ENCODE measurements around the gene AP2A1. TPM values are rescaled to one million over a fixed set of nuclear protein-coding genes. Genes with fewer than 3 reads are reported as not detected.

AP2A1 gene
- total and polyA plus RNA-seq, 2 experiments from 2014 or later: 64.9 to 124 TPM

DNA sequence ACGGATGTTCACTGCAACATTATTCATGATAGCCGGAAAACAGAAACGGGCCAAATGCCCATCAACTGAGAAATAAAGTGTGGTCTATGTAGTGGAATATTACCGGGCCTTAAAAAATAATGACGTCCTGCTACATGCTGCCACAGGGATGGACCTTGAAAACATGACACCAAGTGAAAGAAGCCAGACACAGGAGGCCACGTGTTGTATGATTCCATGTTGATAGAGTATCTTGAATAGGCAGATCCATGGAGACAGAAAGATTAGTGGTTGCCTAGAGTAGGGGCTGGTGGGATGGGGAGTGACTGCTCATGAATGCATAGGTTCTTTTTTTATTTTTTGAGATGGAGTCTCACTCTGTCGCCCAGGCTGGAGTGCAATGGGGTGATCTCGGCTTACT is 3.7 kb downstream of the AP2A1 start:
- Histone ChIP-seq H3K9ac (no peak overlapping the region), H4K20me1 (ENCODE audit: insufficient read depth) (no peaks in the 10 kb centered on the region; the same call in 1 of the 2 replicates), H3K4me2 (ENCODE audit: unreplicated experiment) (no peak overlapping the region), H2AFZ (no peak overlapping the region), H3K4me1 (ENCODE audit: insufficient read depth) (peaks cover 18% of the 10 kb centered on the region), H3K79me2 (ENCODE audit: insufficient read depth) (peaks cover 87% of the 10 kb centered on the region), H3K27me3 (replicated peaks; ENCODE audit: insufficient read depth) (no peaks in the 10 kb centered on the region), H3K4me3 (no peak overlapping the region), H3K9me3 (ENCODE audit: low read depth) (no peaks in the 10 kb centered on the region), H3K36me3 (ENCODE audit: low read depth) (no peaks in the 10 kb centered on the region), H3K27ac (no peak overlapping the region), H3F3A (ENCODE audit: insufficient read depth) (peaks cover 6% of the 10 kb centered on the region), H3K9me2 (ENCODE audit: insufficient read depth) (no peaks in the 10 kb centered on the region)
- TF ChIP-seq EZH2phosphoT487 (IDR thresholded peaks at IDR 0.05; ENCODE audit: insufficient read depth, low read depth) (no peak), EZH2 (IDR thresholded peaks at IDR 0.05; ENCODE audit: insufficient read depth, poor library complexity, severe bottlenecking) (no peak)
- 89 to 92% methylated on average over 8 of the region's 8 CpGs for WGBS, 2 experiments (ENCODE audit: low coverage in 1 of 2, low lambda C conversion rate in 2 of 2, missing lambda C conversion rate in 2 of 2)
- DNase-seq: no peak
- in situ Hi-C loops (cut with MboI): no loop called here

DNA sequence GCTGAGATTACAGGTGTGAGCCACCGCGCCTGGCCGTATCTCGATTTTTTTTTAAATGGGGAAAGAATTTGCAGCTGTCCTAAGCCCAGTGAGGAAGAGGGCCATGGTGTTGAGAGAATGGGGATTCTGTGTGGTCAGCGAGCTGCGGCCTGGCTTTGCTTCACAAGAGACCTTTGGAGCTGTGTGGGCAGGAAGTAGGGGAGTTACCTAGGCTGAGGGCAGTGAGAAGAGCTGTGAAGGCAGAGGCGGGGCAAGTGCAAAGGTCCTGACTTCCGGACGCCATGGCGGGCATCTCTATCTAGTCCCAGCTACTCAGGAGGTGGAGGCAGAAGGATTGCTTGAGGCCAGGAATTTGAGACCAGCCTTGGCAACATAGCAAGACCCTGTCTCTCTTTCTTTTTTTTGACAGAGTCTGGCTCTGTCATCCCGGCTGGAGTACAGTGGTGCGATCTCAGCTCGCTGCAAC is 4.9 kb downstream of the AP2A1 start:
- H3K9me2 ChIP-seq (ENCODE audit: insufficient read depth): no peaks in the 10 kb centered on the region
- H4K20me1 ChIP-seq (ENCODE audit: insufficient read depth): no peaks in the 10 kb centered on the region; the same call in 1 of the 2 replicates
- H3K27ac ChIP-seq: no peak overlapping the region
- WGBS, 2 experiments (ENCODE audit: low coverage in 1 of 2, low lambda C conversion rate in 2 of 2, missing lambda C conversion rate in 2 of 2): 90 to 92% methylated on average over 13 of the region's 13 CpGs
- H3K4me1 ChIP-seq (ENCODE audit: insufficient read depth): peaks cover 12% of the 10 kb centered on the region; the same call in 1 of the 2 replicates
- H3K4me2 ChIP-seq (ENCODE audit: unreplicated experiment): no peak overlapping the region
- H3K36me3 ChIP-seq (ENCODE audit: low read depth): no peaks in the 10 kb centered on the region
- in situ Hi-C loops (cut with MboI): no loop called here
- no peak overlapping the region for H2AFZ ChIP-seq
- H3K9me3 ChIP-seq (ENCODE audit: low read depth): no peaks in the 10 kb centered on the region
- H3K79me2 ChIP-seq (ENCODE audit: insufficient read depth): peaks cover 99% of the 10 kb centered on the region
- H3K9ac ChIP-seq: no peak overlapping the region
- H3K27me3 ChIP-seq (replicated peaks; ENCODE audit: insufficient read depth): no peaks in the 10 kb centered on the region
- no peaks in the 10 kb centered on the region for H3F3A ChIP-seq (ENCODE audit: insufficient read depth)
- TF ChIP-seq EZH2phosphoT487 (IDR thresholded peaks at IDR 0.05; ENCODE audit: insufficient read depth, low read depth) (no peak), EZH2 (IDR thresholded peaks at IDR 0.05; ENCODE audit: insufficient read depth, poor library complexity, severe bottlenecking) (no peak)
- no peak overlapping the region for H3K4me3 ChIP-seq
- no peak for DNase-seq

DNA sequence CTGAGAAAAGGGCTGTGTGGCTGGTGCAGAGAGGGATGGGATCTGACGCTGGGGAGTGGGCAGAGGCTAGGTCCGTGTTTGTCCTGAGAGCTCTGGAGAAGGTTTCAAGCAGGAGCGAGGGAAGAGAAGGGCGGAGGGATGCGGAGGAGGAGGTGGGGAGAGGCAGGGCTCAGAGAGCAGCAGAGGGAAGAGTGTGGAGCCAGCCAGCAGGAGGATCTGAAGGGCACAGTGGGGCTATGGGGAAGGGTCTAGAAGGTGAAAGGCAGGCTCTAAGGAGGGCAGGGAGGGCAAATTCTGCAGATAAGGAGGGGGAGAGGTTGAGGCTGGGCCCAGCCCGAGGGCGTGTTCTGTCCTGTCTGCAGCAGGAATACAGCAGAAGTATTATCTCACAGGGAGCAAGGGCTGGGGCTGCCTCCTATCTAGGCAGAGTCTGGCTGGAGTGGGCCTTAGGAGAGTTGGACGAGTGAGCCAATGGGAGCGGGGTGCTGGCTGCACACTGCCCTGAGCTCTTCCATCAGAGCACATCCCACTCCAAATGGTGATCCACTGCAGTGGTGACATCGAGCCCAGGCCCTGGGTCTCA is 6.1 kb downstream of the AP2A1 start:
- no peaks in the 10 kb centered on the region for H3K27me3 ChIP-seq (replicated peaks; ENCODE audit: insufficient read depth)
- TF ChIP-seq EZH2phosphoT487 (IDR thresholded peaks at IDR 0.05; ENCODE audit: insufficient read depth, low read depth): no peak
- TF ChIP-seq EZH2 (IDR thresholded peaks at IDR 0.05; ENCODE audit: insufficient read depth, poor library complexity, severe bottlenecking): no peak
- no peak overlapping the region for H3K4me2 ChIP-seq (ENCODE audit: unreplicated experiment)
- no peaks in the 10 kb centered on the region; the same call in 1 of the 2 replicates for H4K20me1 ChIP-seq (ENCODE audit: insufficient read depth)
- H3K9me3 ChIP-seq (ENCODE audit: low read depth): no peaks in the 10 kb centered on the region
- H3K9me2 ChIP-seq (ENCODE audit: insufficient read depth): no peaks in the 10 kb centered on the region
- no peaks in the 10 kb centered on the region for H3F3A ChIP-seq (ENCODE audit: insufficient read depth)
- H3K36me3 ChIP-seq (ENCODE audit: low read depth): no peaks in the 10 kb centered on the region
- peaks cover 11% of the 10 kb centered on the region; the same call in 1 of the 2 replicates for H3K4me1 ChIP-seq (ENCODE audit: insufficient read depth)
- 88 to 91% methylated on average over 10 of the region's 10 CpGs for WGBS, 2 experiments (ENCODE audit: low coverage in 1 of 2, low lambda C conversion rate in 2 of 2, missing lambda C conversion rate in 2 of 2)
- in situ Hi-C loops (cut with MboI): no loop called here
- DNase-seq: no peak
- peaks cover 100% of the 10 kb centered on the region for H3K79me2 ChIP-seq (ENCODE audit: insufficient read depth)
- H3K4me3 ChIP-seq: no peak overlapping the region
- H3K27ac ChIP-seq: no peak overlapping the region
- H2AFZ ChIP-seq: no peak overlapping the region
- no peak overlapping the region for H3K9ac ChIP-seq

DNA sequence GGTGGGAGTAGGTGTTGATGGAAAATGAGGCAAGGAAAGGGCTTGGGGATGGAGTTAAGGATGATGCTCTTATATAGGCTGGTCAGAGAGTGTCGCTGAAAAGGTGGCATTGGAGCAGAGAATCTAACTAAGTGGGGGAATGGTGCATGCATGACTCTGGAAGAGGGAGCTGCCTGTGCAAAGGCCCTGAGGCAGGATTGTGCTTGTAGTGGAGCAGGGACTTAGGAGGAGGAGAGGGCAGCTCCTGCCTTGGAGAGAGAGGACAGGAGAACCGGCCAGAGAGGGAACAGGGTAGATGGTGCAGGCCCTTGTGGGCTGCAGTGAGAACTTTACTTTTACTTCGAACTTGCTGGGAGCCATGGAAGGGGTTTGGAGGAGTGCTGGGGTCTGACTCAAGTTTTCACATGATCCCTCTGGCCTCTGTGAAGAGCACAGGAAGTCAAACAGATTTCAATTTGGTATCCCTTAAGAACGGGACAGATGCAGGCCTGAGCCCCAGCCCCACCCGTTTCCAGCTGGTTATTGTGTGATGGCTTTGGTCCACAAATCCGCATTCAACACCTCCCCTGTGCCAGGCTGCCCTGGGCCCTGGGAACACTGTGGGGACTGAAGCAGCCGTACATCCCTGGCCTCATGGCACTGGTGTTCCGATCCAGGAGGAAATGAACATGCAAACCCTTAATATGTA is 7.0 kb downstream of the AP2A1 start:
- in situ Hi-C loops (cut with MboI): no loop called here
- H3K9ac ChIP-seq: 0 out of 2 replicates have a peak overlapping the region, but pooled peaks have one; percentile 40
- H3K4me1 ChIP-seq (ENCODE audit: insufficient read depth): 0 out of 2 replicates have a peak, but pooled peaks cover 2% of the 10 kb centered on the region
- H3K79me2 ChIP-seq (ENCODE audit: insufficient read depth): peaks cover 100% of the 10 kb centered on the region
- no peak overlapping the region for H2AFZ ChIP-seq
- 0 out of 2 replicates have a peak overlapping the region, but pooled peaks have one; percentile 6 for H3K27ac ChIP-seq
- TF ChIP-seq EZH2phosphoT487 (IDR thresholded peaks at IDR 0.05; ENCODE audit: insufficient read depth, low read depth): no peak
- H3F3A ChIP-seq (ENCODE audit: insufficient read depth): no peaks in the 10 kb centered on the region
- no peaks in the 10 kb centered on the region; the same call in 1 of the 2 replicates for H4K20me1 ChIP-seq (ENCODE audit: insufficient read depth)
- 31 to 33% methylated on average over 8 of the region's 8 CpGs for WGBS, 2 experiments (ENCODE audit: low coverage in 1 of 2, low lambda C conversion rate in 2 of 2, missing lambda C conversion rate in 2 of 2)
- H3K4me2 ChIP-seq (ENCODE audit: unreplicated experiment): no peak overlapping the region
- H3K9me2 ChIP-seq (ENCODE audit: insufficient read depth): no peaks in the 10 kb centered on the region
- no peaks in the 10 kb centered on the region for H3K36me3 ChIP-seq (ENCODE audit: low read depth)
- DNase-seq: no peak
- no peak overlapping the region for H3K4me3 ChIP-seq
- H3K9me3 ChIP-seq (ENCODE audit: low read depth): no peaks in the 10 kb centered on the region
- no peaks in the 10 kb centered on the region for H3K27me3 ChIP-seq (replicated peaks; ENCODE audit: insufficient read depth)
